RKO (cell line): ENCODE measurements around the gene ME3.
A peak's percentile ranks its signal among the peaks of the same experiment; 100 is the strongest.
"Not testable (repeated sequence)": the region's sequence is repeated elsewhere in the genome, so short reads cannot be mapped to it uniquely, and the experiment has no call there.

Experiments used
- DNase-seq: peaks from one replicate; pipeline ENCODE4 v3.0.0-alpha.2; 2016; ENCODE audit warnings: low spot score

The ME3 gene

DNA sequence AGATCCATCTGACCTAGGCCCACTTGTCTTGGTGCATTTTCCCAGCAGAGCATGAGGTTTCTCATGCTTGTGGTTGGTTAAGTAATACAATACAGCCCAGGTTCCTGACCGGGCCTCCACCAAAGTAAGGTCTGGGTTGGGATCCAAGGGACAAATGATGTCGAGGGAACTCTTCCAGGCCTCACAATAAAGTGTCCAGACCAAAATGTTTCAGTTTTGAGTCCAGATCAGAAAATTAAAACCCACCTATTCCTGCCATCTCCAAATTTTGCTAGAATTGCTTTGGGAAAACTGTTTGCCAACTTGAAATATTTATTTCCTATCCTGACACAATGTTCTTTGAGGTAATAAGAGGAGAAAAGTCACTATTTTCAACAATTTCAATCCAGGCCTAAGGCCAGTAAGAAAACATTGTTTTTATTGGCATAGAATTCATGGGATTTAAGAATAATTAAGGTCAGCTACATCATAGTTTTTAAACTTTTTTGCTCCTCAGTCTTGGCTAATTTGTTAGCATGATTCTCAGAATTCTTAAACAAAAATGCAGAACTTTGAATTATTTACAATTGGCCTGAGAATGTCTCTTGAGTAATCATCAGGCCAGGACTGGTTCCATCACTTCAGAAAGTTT lies 51.4 kb downstream of the ME3 start:
- no peak for DNase-seq

- not testable (repeated sequence) for DNase-seq
Observed at GRCh38 chr11:86619428-86619827, 53.0 kb downstream of the ME3 start.

DNA sequence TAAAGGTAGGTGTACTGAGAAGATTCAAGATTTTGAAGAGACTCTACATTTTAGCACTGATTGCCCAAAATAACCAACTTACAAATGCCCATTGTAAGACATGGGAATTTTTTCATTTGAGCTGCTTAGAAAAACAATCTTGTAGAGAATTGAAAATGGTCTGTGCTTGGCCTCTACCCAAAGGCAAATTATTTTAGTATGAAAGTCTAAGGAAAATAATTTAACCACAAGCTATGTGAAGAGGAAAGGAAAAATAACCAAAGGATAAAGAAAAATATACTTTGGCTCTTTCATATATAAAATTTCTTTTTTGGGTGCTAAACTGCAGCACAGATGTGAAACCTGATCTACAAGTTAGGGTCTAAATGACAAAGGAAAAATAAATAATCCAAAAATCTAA lies 54.9 kb downstream of the ME3 start:
- no peak for DNase-seq

GRCh38 chr11:86615487-86615886 lies 56.9 kb downstream of the ME3 start:
- DNase-seq = no peak

GRCh38 chr11:86610559-86611341 lies 61.7 kb downstream of the ME3 start:
- DNase-seq = no peak

- peak; percentile 80 for DNase-seq
Observed at GRCh38 chr11:86608251-86608799, 64.1 kb downstream of the ME3 start.

GRCh38 chr11:86606836-86607481 lies 65.5 kb downstream of the ME3 start:
- DNase-seq = no peak

DNA sequence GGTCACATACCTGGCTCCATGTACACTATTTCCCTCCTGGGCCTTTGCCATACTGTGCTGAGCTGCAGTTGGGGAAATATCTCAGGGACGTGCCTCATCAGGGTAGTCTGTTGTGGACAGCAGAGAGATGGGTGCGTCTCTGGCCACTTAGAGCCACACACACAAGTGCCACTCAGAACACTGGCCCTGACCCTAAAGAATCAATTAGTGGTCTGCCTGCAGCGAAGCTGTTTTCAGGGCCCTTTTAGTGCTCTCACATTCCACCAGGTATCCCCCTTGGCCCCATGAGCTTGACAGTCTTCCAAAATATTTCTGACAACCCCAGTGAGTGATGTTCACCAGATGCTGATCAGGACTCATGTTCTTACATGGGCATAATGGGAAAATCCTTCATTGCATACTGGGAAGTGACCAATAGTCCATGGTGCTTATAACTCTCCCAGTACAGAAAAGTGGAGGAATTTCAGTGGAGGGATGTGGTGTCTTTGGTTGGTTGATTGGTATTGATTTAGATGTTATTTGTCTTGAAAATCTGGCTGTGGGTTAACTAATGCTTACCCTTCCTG lies 66.1 kb downstream of the ME3 start:
- DNase-seq = no peak

DNA sequence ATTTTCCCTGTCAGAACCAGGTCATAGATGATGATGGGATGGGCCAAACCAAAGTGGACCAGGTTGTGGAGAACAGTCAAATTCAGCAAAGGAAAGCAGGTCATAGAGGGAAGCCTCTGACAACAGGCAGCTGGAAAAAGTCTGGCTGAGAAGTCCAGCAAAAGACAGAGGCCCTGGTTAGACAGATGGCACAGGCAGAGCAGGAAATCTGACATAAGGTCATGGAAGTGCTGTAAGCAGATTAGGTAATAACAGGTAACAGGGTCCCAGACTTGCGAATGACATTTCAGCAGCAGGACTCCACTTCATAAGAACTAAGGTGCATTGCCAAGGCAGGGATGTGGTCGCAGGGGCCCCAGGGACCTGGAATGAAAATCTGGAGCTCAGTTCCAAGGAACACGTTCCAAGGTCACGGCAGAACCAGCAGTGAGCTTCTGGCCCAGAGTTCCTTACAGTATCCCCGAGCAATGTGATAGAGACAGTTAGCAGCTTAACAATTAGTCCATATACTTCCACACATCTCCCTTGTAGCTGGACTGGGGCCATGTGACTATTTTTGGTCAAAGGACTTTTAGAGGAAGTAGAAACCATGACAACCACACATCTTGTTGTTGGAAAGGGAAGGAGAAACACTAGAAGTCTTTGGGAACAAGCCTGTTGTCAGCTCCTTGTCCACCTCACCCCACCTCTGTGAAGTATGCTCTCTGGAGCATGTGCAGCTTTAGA lies 75.4 kb downstream of the ME3 start:
- DNase-seq = no peak

- DNase-seq = no peak
Observed at GRCh38 chr11:86595955-86596354, 76.5 kb downstream of the ME3 start.

DNA sequence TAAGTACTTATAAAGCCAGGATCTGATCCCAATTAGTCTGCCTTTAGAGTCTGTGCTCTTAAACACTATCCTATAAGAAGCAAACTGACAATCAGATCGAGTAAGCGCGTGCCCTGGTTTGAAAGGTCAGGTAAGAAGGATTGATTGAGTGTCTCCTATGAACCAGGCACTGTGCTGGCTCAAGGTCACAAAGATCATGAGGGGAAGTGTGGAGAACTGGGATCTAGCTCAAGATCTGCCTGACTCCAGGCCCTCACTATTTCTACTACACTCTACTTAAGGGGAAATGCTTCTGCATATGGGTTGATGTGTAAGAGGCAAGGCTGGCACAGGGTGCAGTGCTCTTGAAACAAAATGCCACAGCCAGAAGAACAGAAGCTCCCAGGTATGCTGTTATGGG lies 77.0 kb downstream of the ME3 start:
- DNase-seq = no peak

DNA sequence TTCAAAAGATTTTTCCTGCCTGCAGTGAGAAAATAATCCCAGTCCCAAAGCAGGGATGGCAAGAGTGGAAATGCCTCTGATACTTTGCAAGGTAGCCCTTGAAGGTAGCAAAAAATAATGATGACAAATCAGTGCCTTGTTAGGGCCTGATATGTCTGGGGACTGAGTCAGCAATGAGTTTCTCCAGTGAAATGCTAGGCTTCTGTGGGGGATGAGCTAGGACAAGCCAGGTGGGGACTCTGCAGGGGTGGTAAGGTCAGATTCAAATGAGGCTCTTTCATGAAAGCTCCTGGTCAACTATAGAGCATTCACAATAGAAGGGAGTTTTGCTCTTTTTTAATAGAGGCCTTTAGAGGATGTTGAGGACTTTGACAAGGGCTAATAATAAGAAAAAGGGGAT lies 77.7 kb downstream of the ME3 start:
- DNase-seq = peak; percentile 50

DNA sequence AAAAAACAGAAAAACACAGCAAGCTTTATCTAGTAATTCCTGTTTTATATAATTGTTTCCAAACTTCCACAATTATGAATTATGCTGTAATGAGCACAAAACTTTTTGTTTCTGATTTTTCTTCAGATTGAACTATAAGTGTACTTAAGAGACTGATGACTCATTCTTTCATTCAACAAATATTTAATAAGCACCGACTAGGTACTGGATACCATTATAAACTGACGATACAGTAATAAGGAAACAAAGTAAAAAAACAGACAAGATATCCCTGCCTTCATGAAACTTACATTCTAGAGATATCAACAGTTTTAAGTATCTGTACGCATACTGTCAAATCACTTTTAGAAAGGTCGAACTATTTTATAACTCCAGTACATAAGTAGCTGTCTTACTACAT lies 78.6 kb downstream of the ME3 start:
- no peak for DNase-seq

- peak; percentile 92 for DNase-seq
Observed at GRCh38 chr11:86592659-86593451, 79.6 kb downstream of the ME3 start.

- no peak for DNase-seq
Observed at GRCh38 chr11:86592047-86592591, 80.3 kb downstream of the ME3 start.

GRCh38 chr11:86591631-86592030 lies 80.8 kb downstream of the ME3 start:
- no peak for DNase-seq

DNA sequence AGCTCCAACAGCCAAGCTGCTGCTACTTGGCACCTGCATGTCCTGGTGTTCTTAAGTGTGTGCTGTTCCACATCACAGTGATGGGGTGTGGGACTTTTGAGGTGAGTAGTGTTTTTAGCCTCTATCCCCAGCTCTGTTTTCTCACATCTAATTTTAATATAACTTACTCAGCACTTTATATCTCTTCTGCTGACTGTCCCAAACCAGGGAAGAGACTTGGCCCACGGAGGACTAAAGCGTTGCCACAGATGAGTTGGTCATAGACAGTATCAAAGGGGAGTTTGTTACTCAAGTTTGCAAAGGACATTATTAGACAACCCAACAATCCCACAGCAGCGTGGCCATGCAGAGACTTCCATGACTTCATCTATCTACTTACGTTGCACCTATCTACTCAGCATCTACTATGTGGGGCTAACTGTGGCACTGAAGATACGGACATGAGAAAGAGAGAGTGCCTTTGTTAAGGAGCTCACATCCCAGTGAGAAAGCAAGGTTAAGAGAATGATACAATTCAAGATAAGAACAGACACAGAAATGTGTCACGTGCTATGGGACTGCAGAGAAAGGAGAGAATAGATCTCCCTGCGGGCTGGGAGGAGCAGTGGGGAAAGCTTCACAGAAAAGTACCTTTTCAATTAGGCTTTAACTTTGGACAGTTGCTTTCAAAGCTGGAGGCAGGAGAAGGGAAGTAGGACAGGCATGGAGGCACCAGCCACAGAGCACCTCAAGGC lies 82.4 kb downstream of the ME3 start:
- DNase-seq = no peak

DNA sequence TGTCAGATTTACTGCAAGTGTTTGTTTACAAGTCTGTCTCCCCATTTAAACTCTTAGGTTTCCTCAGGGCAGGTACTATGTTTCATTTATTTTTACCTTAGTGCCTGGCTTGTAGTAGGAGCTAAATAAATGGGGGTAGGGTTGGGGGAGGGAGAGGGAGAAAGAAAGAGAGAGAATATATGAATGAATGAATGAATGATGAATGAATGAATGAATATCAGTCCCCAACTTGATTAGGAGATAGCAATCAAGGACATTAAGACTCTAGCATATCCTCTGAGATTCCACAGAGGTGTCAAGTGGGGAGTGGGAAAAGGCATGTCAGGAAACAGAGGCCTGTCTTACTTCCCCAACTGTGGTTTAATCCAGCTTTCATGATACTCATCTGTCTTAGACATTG lies 83.2 kb downstream of the ME3 start:
- no peak for DNase-seq

DNA sequence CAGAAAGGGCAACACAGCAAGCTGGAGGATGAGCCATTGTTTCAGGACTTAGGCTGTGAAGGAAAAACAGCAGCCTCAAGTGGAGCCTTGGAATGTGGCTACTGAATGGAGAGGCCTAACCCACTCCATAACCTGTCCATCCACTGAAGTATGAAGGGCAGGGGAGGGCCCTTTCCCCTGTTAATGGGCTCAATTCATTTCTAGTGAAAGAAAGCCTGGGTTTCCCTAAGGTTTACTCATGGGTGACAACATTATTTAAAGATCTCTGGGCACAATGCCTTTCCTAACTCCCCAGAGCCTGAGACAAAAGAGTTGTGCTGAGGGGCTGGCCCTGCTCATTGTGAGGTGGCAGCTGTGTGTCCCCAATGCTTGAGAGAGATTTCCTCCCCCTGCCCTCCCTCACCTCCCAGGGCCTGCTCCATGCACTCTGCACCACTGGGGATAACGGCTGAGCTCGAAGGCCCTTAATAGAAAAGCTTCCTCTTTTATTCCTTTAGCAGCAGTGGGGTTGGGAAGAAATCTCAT lies 83.8 kb downstream of the ME3 start:
- DNase-seq = no peak
